Measurements from ENCODE around the gene GPC2.

GRCh38 chr7:100195222-100195621 is 18.0 kb upstream of the GPC2 start:
- TF ChIP-seq CTCF (IDR thresholded peaks at IDR 0.05; ENCODE audit: low read depth, low read length, poor library complexity, severe bottlenecking) (no peak), EZH2phosphoT487 (IDR thresholded peaks at IDR 0.05; ENCODE audit: borderline replicate concordance, low read length) (no peak)

Data from DOHH2 (cell line).